Measurements from ENCODE around the gene UGT1A8. TPM values are rescaled to one million over a fixed set of nuclear protein-coding genes. Genes with fewer than 3 reads are reported as not detected.

UGT1A8 gene
- total and polyA plus RNA-seq, 9 of the 15 experiments (the other 6 are each of a cell fraction or from before 2014, with no cell fraction given) = 0.04 TPM; not detected in 8

DNA sequence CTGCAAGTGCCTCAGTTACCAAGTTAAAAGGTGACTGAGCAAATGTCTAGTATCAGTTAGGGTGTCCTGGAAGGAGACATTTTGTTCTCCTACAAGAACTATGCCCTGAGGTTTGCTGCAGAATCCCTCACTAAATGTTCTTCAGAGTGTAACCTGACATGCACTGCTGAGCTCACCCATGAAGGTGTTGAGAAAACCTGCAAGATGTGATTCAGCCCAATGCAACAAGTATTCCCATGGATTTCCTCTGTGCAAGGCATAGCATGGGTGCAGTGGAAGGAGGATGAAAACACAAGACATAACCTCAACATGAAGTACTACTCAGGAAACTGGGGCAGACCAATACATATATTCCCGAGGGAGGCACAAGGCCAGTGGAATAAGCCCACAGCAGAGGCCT, 15.4 kb upstream of the UGT1A8 start (continued):
- no peak for TF ChIP-seq HDAC6 (IDR thresholded peaks at IDR 0.05; ENCODE audit: low read depth, low read length)

DNA sequence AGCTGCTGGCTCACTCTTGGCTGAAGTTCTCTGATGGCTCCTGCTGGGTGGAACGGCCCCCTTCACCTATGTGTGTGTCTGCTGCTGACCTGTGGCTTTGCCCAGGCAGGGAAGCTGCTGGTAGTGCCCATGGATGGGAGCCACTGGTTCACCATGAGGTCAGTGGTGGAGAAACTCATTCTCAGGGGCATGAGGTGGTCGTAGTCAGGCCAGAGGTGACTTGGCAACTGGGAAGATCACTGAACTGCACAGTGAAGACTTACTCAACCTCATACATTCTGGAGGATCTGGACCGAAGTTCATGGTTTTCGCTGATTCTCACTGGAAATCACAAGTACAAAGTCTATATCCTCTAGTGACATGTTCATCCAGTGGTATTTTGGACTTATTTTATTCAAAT, 13.9 kb upstream of the UGT1A8 start:
- ChIA-PET CTCF (ENCODE audit: low intra/inter-chr PET ratio) (no interaction called here), POLR2A (no interaction called here)
- TF ChIP-seq, protein P1, sequence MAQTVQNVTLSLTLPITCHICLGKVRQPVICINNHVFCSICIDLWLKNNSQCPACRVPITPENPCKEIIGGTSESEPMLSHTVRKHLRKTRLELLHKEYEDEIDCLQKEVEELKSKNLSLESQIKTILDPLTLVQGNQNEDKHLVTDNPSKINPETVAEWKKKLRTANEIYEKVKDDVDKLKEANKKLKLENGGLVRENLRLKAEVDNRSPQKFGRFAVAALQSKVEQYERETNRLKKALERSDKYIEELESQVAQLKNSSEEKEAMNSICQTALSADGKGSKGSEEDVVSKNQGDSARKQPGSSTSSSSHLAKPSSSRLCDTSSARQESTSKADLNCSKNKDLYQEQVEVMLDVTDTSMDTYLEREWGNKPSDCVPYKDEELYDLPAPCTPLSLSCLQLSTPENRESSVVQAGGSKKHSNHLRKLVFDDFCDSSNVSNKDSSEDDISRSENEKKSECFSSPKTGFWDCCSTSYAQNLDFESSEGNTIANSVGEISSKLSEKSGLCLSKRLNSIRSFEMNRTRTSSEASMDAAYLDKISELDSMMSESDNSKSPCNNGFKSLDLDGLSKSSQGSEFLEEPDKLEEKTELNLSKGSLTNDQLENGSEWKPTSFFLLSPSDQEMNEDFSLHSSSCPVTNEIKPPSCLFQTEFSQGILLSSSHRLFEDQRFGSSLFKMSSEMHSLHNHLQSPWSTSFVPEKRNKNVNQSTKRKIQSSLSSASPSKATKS (CRISPR knock-in tag; IDR thresholded peaks at IDR 0.05) = no peak
- TF ChIP-seq, protein P2, sequence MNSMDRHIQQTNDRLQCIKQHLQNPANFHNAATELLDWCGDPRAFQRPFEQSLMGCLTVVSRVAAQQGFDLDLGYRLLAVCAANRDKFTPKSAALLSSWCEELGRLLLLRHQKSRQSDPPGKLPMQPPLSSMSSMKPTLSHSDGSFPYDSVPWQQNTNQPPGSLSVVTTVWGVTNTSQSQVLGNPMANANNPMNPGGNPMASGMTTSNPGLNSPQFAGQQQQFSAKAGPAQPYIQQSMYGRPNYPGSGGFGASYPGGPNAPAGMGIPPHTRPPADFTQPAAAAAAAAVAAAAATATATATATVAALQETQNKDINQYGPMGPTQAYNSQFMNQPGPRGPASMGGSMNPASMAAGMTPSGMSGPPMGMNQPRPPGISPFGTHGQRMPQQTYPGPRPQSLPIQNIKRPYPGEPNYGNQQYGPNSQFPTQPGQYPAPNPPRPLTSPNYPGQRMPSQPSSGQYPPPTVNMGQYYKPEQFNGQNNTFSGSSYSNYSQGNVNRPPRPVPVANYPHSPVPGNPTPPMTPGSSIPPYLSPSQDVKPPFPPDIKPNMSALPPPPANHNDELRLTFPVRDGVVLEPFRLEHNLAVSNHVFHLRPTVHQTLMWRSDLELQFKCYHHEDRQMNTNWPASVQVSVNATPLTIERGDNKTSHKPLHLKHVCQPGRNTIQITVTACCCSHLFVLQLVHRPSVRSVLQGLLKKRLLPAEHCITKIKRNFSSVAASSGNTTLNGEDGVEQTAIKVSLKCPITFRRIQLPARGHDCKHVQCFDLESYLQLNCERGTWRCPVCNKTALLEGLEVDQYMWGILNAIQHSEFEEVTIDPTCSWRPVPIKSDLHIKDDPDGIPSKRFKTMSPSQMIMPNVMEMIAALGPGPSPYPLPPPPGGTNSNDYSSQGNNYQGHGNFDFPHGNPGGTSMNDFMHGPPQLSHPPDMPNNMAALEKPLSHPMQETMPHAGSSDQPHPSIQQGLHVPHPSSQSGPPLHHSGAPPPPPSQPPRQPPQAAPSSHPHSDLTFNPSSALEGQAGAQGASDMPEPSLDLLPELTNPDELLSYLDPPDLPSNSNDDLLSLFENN (IDR thresholded peaks at IDR 0.05; ENCODE audit: low read depth in 2 of 2, low read length in 2 of 2) = no peak
- TF ChIP-seq ZBTB17 (CRISPR knock-in tag; IDR thresholded peaks at IDR 0.05) (no peak), KHSRP (IDR thresholded peaks at IDR 0.05) (no peak), MCM2 (IDR thresholded peaks at IDR 0.05; ENCODE audit: low read depth) (no peak), NEUROD1 (IDR thresholded peaks at IDR 0.05; ENCODE audit: borderline replicate concordance, low read depth, low read length, partially characterized antibody) (no peak), ATF1 (CRISPR knock-in tag; IDR thresholded peaks at IDR 0.05) (no peak), ATF1 (tag; IDR thresholded peaks at IDR 0.05) (no peak), ELF4 (CRISPR knock-in tag; IDR thresholded peaks at IDR 0.05) (no peak), KDM2B (CRISPR knock-in tag; IDR thresholded peaks at IDR 0.05) (no peak)
- TF ChIP-seq, protein P3, sequence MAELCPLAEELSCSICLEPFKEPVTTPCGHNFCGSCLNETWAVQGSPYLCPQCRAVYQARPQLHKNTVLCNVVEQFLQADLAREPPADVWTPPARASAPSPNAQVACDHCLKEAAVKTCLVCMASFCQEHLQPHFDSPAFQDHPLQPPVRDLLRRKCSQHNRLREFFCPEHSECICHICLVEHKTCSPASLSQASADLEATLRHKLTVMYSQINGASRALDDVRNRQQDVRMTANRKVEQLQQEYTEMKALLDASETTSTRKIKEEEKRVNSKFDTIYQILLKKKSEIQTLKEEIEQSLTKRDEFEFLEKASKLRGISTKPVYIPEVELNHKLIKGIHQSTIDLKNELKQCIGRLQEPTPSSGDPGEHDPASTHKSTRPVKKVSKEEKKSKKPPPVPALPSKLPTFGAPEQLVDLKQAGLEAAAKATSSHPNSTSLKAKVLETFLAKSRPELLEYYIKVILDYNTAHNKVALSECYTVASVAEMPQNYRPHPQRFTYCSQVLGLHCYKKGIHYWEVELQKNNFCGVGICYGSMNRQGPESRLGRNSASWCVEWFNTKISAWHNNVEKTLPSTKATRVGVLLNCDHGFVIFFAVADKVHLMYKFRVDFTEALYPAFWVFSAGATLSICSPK (IDR thresholded peaks at IDR 0.05; ENCODE audit: borderline replicate concordance) = no peak
- TF ChIP-seq, protein P4, sequence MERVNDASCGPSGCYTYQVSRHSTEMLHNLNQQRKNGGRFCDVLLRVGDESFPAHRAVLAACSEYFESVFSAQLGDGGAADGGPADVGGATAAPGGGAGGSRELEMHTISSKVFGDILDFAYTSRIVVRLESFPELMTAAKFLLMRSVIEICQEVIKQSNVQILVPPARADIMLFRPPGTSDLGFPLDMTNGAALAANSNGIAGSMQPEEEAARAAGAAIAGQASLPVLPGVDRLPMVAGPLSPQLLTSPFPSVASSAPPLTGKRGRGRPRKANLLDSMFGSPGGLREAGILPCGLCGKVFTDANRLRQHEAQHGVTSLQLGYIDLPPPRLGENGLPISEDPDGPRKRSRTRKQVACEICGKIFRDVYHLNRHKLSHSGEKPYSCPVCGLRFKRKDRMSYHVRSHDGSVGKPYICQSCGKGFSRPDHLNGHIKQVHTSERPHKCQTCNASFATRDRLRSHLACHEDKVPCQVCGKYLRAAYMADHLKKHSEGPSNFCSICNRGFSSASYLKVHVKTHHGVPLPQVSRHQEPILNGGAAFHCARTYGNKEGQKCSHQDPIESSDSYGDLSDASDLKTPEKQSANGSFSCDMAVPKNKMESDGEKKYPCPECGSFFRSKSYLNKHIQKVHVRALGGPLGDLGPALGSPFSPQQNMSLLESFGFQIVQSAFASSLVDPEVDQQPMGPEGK (CRISPR knock-in tag; IDR thresholded peaks at IDR 0.05; ENCODE audit: borderline replicate concordance) = no peak
- 3% methylated on average over 4 of the region's 4 CpGs for WGBS (ENCODE audit: insufficient coverage, low coverage, missing lambda C conversion rate)
- Histone ChIP-seq H3K9ac (ENCODE audit: insufficient read depth in 1 of 2, low read depth in 2 of 2, low read length in 2 of 2) (no peak overlapping the region), H3K4me1 (replicated peaks in 1 of 2; ENCODE audit: control insufficient read depth in 2 of 2, insufficient read depth in 2 of 2, low read length in 2 of 2) (no peaks in the 10 kb centered on the region), H3K9me3 (replicated peaks; ENCODE audit: control insufficient read depth, insufficient read depth, low read depth, low read length) (no peaks in the 10 kb centered on the region), H4K20me1 (replicated peaks; ENCODE audit: control insufficient read depth, insufficient read depth, low read length) (no peaks in the 10 kb centered on the region), H2AFZ (ENCODE audit: low read depth, low read length) (no peak overlapping the region), H3K9me1 (ENCODE audit: control insufficient read depth, insufficient read depth, low read length) (no peaks in the 10 kb centered on the region), H3K79me2 (ENCODE audit: control insufficient read depth, insufficient read depth, low read length) (no peaks in the 10 kb centered on the region), H3K27me3 (ENCODE audit: control insufficient read depth in 2 of 2, insufficient read depth in 2 of 2, low read length in 2 of 2) (no peaks in the 10 kb centered on the region), H3K36me3 (ENCODE audit: control insufficient read depth, insufficient read depth, low read length) (no peaks in the 10 kb centered on the region), H3K4me3 (no peak overlapping the region), H3K4me2 (ENCODE audit: insufficient read depth, low read length) (no peak overlapping the region), H3K27ac (ENCODE audit: extremely low read depth, low read depth, low read length) (no peak overlapping the region)
- in situ Hi-C loops (cut with MboI) (no loop called here), intact Hi-C loops (cut with micrococcal nuclease) (no loop called here)
- FAIRE-seq = no peak
- ATAC-seq = no peak
- BruUV-seq (replicated peaks) = no TSS peak
- no peak for DNase-seq (ENCODE audit: extremely low read depth in 1 of 4, low spot score in 3 of 4)
